Measurements from ENCODE around the gene MAST2.
A peak's percentile ranks its signal among the peaks of the same experiment; 100 is the strongest.
"Not testable (repeated sequence)": the region's sequence is repeated elsewhere in the genome, so short reads cannot be mapped to it uniquely, and the experiment has no call there.

Gene MAST2

DNA sequence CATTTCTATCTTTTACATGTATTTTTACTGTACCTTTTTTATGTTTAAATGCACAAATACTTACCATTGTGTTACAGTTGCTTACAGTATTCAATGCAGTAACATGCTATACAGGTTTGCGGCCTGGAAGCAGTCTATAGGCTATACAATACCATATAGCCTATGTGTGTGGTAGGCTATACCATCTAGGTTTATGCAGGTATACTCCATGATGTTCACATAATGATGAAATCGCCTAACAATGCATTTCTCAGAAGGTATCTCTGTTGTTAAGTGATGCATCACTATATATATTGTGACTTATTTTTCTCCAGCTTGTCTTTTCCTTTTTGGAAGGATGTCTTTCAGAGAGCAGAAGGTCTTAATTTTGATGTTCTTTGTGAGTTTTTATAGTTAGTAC lies 103.5 kb downstream of the MAST2 start:
- no peak for DNase-seq

DNA sequence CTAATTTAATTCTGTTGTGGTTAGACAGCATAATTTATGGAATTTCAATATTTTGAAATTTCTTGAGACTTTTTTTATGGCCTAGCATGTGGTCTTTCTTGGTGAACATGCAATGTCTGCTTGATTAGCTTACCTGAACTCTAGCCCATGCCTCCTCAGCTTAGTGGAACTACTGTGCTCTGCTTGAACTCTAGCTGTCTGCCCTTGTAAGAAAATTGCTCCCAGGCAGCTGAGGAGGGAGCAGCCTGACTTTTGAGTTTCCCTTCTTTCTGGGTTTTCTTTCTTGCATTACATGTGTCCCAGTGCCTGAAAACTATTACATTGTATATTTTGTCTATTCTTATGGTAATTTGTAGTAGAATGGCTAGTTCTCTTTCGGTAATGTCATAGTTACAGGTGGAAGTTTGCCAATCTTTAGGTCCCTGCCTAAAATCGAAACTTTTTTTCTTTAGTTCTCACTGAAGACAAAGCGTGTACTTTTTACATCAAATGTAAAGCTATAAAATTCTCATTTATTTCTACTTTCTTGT lies 105.3 kb downstream of the MAST2 start:
- DNase-seq: no peak

DNA sequence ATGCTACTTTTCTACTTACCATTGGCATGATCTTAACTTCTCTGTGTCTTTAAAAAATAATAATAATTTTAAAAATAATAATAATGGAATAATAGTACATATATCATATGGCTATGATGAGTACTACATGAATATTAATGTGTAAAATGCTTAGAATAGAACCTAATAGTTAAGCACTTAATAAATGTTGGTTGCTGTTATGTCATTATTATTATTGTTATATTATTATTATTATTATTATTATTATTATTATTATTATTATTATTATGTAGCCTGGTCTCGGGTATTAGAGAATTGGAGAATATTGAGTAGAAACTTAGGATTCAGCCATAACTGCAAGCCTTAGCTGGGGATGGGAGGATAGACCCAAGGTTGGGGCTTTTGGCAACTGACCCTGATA lies 108.2 kb downstream of the MAST2 start:
- no peak for DNase-seq

DNA sequence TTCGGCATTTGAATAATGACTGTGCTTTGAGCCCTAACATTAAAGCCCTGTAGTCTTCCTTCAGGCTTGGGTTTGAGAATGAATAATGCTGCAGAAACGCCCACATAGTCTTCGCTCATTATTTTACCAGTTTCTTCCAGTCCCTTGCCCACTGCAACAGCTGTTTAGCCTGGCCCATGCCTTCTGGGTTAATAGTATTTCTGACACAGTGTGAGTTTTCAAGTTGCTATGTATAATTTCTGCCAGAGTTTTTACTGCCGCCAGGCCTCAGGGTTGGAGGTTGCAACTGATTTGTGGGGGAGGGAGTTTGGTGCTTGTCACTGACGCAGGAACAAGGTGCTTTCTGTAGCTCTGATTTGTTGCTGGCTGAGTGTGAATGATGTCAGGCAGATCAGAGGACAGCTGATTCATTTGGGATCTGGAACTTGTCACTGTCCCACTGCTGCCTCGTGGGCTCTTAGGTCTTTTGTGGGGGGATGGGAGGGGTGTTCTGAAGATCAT lies 109.8 kb downstream of the MAST2 start:
- DNase-seq: no peak

DNA sequence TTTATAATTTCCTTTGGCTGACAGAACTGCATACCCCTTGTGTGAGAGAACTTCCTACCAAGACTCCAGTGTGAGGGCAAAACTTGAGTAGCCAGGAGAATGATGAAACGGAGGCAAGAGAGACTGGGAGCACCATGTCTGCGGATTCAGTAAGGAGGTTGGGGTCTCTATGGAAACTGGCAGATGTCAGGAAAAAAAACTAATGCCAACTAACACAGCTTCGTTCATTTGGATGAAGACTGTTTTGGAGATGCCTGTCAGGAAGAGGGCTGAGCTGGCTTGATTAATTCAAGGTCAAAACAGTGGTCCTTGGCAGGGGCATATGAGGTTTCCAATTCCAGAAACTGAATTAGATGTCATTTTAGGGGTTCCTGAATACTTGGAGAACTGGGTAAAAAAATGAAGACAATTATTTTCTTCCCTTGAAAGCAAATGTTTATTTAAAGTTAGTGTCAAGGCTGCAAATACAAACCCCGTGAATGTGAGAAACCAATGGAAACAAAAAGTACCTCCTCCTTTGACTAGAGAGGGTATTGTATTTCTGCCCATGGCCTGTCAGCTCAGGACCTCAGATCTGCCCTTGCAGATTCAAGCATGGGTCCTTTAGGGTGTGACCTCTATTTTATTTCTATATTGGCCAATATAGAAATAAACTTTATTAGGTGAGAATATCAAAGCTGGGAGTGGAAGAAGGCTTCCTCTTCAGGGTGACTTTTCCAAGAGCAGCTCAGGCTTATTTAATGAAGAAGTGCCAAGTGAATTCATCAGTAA lies 110.5 kb downstream of the MAST2 start:
- DNase-seq: no peak

DNA sequence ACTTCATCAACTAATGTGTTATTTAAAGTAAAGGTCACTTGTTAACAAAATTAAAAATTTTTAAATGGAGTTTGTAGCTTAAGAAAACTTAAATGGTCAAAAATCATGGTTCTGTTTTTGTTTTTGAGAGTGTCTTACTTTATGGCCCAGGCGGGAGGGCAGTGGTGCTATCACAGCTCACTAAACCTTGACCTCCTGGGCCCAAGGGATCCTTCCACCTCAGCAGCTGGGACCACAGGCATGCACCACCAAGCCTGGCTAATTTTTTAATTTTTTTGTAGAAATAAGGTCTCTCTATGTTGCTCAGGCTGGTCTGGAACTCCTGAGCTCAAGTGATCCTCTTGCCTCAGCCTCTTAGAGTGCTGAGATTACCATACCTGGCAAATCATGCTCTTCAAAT lies 111.4 kb downstream of the MAST2 start:
- DNase-seq: no peak

DNA sequence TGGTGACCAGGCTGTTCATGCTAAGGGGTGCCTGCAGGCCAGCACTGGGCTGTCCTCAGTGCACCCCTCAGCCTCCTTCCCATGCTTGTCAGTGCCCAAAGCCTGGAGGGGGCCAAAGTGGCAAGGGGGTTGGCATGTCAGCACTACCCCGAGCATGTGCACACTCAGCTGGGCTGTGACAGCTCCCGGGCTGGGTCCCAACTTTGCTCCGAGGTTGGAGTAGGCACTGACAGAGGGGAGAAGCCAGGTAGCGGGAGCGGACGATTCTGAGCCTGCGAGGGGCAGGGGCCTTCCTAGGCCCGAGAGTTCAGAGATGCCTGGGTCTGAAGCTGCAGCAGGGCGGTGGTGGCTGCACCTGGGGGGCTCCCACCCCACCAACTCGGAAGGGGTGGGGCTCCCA lies 119.0 kb downstream of the MAST2 start:
- no peak for DNase-seq

DNA sequence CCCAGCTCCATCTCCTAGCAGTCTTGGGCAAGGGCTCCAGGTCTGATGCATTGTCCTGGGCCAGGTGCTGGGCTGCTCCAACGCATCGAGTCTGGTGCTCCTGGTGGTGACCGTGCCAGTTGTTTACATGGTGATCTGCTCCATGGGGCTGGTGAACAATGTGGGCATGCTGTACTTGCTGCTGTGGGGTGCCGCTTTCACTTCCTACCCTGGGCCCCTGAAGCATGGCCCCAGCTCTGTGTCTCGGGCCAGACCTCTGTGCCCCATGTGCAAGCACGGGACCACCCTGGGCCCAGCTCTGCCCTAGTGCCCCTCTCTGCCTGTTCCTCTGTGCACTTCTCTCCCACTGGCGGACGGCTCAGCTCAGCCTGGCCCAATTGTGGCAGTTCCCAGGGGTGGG lies 119.4 kb downstream of the MAST2 start:
- DNase-seq: no peak

DNA sequence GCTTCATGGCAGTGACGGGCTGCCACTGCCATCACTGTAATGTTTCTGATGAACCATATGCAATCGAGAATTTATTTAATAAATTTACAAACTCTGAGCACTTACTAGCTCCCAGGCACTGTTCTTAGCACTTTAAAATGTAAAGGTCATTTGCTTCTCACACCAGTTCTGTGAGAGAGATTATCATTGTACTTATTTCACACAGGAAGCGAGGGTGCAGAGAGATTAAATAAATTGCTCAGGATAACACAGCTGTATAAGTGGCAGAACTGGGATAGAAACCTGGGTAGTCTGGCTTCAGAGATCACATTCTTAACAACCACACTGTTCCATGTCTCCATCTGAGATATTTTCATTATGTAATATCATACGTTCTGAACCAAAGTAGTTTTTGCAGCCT lies 119.9 kb downstream of the MAST2 start:
- DNase-seq: no peak

DNA sequence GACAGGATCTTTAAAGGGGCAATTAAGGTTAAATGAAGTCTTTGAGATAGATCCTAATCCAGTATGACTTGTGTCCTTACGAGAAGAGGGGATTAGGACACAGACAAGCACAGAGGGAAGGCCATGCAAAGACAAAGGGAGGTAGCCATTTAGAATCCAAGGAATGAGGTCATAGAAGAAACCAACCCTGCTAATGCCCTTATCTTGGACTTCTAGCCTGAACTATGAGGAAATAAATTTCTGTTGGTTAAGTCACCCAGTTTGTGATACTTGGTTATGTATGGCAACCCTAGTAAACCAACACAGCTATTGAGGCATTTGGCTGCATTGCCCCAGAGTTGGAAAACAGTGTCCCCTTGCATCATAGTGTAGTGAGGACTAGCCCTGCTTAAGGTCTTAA lies 121.3 kb downstream of the MAST2 start:
- DNase-seq: no peak

DNA sequence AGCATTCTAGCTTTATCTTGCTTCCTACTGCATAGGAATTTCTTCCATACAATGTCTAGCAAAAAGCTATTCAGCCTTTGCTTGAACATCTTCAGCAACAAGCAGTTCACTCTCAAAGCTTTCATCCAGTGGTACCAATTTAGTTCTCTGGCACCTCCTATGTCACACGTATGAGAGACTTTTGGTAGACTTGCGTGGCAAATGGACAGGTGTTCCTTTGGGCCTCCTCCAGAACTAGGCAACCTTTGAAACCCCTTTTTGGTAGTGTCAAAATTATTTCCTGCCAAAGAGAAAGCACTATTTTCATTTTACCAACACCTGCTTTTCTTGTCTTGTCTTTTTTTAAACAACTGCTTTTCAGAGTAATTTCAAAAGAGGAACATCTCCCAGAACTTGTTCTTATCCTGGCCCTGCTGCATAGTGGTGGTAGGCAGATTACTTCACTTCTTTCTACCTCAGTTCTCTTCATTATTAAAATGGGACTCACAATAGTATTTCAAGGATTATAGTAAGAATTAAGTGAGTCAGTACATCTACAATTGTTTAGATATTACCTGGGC lies 122.4 kb downstream of the MAST2 start:
- DNase-seq: no peak

DNA sequence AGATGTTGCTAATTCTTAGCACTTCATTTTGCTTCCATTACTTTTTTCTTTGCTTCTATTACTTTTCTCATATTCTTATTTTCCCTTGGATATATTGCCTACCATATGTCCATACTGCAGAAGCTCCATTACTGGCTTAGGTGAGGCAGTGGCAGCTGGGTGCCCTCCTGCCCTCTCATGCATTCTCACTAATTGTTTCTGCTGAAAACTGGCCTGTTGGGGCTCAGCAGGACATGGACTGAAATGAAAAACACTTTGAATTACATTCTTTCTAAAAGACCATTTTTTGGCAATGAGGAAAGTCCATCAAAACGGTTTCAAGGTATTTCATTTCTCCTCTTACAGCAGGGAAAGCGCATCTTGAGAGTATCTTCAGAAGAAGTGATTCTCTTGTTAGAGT lies 122.9 kb downstream of the MAST2 start:
- no peak for DNase-seq

DNA sequence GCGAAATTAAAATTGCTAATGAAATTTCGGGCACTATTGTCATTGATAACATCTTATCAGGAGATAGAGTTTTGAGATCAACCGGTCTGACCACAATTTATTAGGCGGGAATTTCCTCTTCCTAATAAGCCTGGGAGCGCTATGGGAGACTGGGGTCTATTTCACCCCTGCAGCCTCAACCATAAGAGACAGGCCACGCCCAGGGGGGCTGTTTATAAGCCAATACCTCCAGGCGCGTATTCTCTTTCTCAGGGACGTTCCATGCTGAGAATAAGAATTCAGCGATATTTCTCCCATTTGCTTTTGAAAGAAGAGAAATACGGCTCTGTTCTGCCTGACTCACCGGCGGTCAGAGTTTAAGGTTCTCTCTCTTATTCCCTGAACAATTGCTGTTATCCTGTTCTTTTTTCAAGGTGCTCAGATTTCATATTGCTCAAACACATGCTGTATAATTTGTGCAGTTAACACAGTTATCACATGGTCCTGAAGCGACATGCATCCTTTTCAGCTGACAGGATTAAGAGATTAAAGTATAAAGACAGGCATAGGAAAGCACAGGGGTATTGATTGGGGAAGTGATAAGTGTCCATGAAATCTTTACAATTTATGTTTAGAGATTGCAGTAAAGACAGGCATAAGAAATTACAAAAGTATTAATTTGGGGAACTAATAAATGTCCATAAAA lies 124.0 kb downstream of the MAST2 start:
- not testable (repeated sequence) for DNase-seq

DNA sequence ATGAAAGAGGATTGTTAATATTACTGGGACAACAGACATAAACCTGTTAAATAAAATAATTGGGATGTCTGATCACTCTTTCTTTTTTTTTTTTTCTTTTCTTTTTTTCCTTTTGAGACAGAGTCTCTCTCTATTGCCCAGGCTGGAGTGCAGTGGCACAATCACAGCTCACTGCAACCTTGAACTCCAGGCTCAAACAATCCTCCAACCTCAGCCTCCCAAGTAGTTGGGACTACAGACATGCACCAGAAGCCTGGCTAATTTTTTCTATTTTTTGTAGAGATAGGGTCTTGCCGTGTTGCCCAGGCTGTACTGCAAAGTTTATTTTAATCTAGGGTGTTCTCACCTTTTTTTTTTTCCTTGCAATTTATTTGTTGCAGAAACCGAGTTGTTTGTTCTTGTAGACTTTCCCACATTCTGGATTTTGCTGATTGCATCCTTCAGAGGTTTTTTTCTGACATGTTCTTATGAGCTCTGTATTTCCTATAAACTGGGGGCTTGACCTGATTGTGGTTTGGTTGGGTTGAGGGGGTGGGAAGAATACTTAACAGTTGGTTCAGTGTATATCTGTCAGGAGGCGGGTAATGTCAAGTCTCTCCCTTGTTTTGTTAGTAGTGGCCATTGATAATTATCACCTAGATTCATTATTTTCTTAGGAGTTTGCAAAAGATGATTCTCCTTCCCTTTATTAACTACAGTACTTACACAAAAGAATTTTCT lies 125.2 kb downstream of the MAST2 start:
- no peak for DNase-seq

DNA sequence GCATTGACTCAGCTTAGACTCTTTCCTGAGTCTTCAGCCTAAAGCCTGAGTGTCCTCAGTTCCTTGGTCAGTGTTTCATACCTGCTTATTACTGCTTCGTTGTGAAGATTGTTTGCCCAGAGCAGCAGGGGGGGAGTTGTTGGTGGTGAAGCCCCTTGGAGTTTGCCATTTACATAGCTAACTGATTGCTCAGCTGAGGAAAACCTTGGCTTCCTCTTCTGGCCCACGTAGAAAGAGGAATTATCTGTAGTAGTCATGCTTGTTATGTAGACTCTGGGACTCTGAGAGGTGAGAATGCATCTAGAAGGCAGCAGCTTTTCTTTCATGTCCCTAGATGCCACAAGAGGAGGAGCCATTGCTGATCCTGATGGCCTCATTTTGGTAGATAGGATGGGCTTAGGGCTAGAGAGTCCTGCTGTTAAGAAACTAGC lies 125.9 kb downstream of the MAST2 start:
- peak; percentile 68 for DNase-seq

DNA sequence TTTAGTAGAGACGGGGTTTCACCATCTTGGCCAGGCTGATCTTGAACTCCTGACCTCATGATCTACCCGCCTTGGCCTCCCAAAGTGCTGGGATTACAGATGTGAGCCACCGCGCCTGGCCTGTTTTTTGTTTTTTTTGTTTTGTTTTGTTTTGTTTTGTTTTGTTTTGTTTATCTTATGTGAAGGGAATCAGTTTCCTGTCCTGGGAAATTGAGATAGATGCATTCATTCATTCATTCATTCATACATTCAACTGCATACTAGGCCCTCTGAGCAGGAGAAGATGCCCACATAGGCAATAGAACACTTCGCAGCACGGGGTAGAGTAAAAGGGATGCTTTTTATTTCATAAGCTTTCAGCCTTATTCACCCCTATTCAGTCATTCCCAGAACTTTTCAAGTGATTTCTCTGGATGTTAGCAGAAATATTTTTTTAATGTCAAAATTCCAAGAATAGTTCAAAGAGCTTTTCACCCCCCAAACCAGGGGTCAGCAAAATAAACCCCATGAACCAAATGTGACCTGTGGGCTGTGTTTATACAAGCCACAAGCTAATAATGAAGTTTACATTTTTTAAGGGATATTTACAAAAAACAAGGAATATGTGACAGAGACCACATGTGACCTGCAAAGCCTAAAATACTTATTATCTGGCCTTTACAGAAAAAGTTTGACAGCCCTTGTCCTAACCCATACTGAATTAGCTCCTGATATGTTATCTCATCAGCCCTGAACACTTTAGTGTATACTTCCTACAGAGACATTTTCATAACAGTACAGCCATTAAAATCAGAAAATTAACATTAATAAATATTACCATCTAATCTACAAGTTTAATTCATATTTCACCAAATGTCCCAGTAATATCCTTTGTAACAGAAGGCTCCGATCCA lies 127.1 kb downstream of the MAST2 start:
- no peak for DNase-seq

DNA sequence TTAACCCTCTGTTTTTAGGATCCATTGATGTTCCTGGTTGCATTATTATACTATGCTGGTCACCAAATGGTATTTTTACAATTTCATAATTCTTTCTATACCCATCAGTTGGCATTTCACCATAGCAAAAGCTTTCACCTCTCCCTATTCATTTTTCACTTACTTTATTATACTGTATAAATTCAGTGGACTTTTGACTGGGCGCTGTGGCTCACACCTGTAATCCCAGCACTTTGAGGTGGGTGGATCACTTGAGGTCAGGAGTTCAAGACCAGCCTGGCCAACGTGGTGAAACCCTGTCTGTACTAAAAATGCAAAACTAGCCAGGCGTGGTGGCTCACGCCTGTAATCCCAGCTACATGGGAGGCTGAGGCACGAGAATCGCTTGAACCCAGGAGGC lies 128.8 kb downstream of the MAST2 start:
- DNase-seq: not testable (repeated sequence)

DNA sequence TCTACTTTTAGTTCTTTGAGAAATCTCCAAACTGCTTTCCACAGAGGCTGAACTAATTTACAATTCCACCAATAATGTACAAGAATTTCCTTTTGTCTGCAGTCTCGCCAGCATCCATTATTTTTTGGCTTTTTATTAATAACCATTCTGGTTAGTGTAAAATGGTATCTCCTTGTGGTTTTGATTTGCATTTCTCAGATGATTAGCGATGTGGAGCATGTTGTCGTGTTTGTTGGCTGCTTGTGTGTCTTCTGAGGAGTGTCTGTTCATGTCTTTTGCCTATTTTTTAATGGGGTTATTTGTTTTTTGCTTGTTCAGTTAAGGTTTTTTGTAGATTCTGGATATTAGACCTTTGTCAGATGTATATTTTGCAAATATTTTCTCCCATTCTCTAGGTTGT lies 131.5 kb downstream of the MAST2 start:
- no peak for DNase-seq

DNA sequence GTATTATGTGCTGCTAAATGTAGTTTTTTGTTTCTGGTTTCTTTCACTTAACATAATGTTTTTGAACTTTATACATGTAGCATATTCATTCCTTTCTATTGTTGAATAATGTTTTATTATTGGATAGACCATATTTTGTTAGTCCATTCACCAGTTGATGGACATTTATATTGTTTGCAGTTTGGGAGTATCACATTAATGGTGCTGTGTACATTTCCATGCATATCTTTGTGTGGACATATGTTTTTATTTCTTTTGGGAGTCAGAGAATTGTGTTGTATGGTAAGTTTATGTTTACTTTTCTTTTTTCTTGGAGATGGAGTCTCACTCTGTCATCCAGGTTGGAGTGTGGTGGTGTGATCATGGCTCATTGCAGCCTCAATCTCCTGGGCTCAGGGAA lies 134.6 kb downstream of the MAST2 start:
- DNase-seq: no peak

DNA sequence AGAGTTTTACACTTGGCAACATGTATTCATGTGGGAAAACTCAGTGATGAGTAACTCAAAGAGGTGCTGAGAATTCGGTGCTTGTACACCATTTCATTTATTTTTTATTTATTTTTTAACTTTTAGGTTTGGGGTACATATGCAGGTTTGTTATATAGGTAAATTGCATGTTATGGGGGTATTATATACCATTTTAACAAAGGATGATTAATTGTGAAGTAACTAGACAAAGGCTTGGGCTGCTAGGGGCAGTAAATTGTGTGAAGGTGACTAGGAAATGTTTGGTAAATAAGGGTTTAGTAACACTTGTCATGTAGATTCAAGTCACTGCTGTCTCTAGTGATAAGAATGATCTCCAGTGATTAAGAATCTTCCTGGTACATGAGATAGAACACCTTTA lies 139.0 kb downstream of the MAST2 start:
- no peak for DNase-seq

DNA sequence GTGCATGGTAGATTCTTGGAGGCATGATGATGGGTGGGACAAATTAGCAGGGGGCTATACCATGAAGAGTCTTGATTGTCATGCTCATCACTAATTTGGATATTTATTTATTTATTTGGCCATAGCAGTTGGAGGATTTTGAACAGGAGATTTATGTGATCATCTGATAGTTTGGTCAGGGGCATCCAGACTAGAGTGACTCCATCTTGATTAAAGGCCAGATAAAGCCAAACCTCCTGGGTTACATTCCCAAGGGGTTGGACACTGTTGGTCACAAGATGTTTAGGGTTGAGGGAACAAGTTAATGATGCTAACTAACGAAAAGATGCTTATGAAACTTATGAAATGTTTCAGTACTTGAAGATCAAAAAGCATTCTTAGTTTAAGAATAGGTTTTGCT lies 139.8 kb downstream of the MAST2 start:
- DNase-seq: no peak

DNA sequence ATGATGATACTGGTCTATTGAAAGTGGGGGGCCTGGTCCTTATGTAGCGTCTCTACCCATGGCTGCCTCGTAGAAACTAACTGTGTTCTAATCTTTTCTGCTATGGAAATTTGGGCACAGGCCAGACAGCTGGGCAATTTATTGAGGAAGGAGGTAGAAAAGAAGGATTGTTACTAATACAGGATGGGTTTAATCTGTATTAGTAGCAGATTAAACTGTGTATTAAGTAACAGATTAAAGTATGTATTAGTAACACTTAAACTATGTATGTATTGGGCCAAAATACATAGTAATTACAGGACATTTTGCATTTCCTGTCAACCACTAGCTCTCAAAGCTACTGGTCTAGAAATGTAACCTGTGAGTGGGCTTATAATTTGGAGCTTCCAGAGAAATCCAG lies 142.0 kb downstream of the MAST2 start:
- DNase-seq: no peak

Data from DMS79 treated with DMSO at 0.1 percent for 48 hours (cell line).